ENCODE data around the gene PATZ1. TPM values are rescaled to one million over a fixed set of nuclear protein-coding genes. Genes with fewer than 3 reads are reported as not detected.

Gene PATZ1
- total RNA-seq, 1 donor from 2014 or later: 105 TPM

- no peak for TF ChIP-seq CTCF (conservative IDR thresholded peaks at IDR 0.05)
- Mint-ChIP-seq H3K36me3 (ENCODE audit: low read depth) (no peaks in the 10 kb centered on the region), H3K27me3 (ENCODE audit: low read depth) (peaks cover 9% of the 10 kb centered on the region), H3K4me1 (no peaks in the 10 kb centered on the region), H3K27ac (ENCODE audit: unreplicated experiment) (no peak overlapping the region), H3K9me3 (no peaks in the 10 kb centered on the region), H3K4me3 (no peak overlapping the region)
- DNase-seq (ENCODE audit: low read depth, low spot score): no peak
Measured at GRCh38 chr22:31305194-31305593, 41.0 kb downstream of the PATZ1 start.

- DNase-seq (ENCODE audit: low read depth, low spot score): no peak
- no peaks in the 10 kb centered on the region for H3K4me1 Mint-ChIP-seq
- H3K27me3 Mint-ChIP-seq (ENCODE audit: low read depth): peaks cover 9% of the 10 kb centered on the region
- H3K9me3 Mint-ChIP-seq: no peaks in the 10 kb centered on the region
- no peak overlapping the region for H3K27ac Mint-ChIP-seq (ENCODE audit: unreplicated experiment)
- H3K4me3 Mint-ChIP-seq: no peak overlapping the region
- TF ChIP-seq CTCF (conservative IDR thresholded peaks at IDR 0.05): no peak
- no peaks in the 10 kb centered on the region for H3K36me3 Mint-ChIP-seq (ENCODE audit: low read depth)
Measured at GRCh38 chr22:31302537-31302936, 43.6 kb downstream of the PATZ1 start.

GRCh38 chr22:31302006-31302405 is 44.1 kb downstream of the PATZ1 start:
- peaks cover 9% of the 10 kb centered on the region for H3K27me3 Mint-ChIP-seq (ENCODE audit: low read depth)
- TF ChIP-seq CTCF (conservative IDR thresholded peaks at IDR 0.05): no peak
- H3K4me1 Mint-ChIP-seq: no peaks in the 10 kb centered on the region
- no peak for DNase-seq (ENCODE audit: low read depth, low spot score)
- H3K36me3 Mint-ChIP-seq (ENCODE audit: low read depth): no peaks in the 10 kb centered on the region
- no peak overlapping the region for H3K27ac Mint-ChIP-seq (ENCODE audit: unreplicated experiment)
- no peak overlapping the region for H3K4me3 Mint-ChIP-seq
- no peaks in the 10 kb centered on the region for H3K9me3 Mint-ChIP-seq

- no peaks in the 10 kb centered on the region for H3K9me3 Mint-ChIP-seq
- no peak for DNase-seq (ENCODE audit: low read depth, low spot score)
- H3K4me3 Mint-ChIP-seq: no peak overlapping the region
- no peaks in the 10 kb centered on the region for H3K36me3 Mint-ChIP-seq (ENCODE audit: low read depth)
- H3K4me1 Mint-ChIP-seq: no peaks in the 10 kb centered on the region
- no peak overlapping the region for H3K27ac Mint-ChIP-seq (ENCODE audit: unreplicated experiment)
- peaks cover 5% of the 10 kb centered on the region for H3K27me3 Mint-ChIP-seq (ENCODE audit: low read depth)
- TF ChIP-seq CTCF (conservative IDR thresholded peaks at IDR 0.05): no peak
Measured at GRCh38 chr22:31300896-31301295, 45.2 kb downstream of the PATZ1 start.

GRCh38 chr22:31295831-31296657 is 50.1 kb downstream of the PATZ1 start:
- no peak for DNase-seq (ENCODE audit: low read depth, low spot score)
- Mint-ChIP-seq H3K9me3 (no peaks in the 10 kb centered on the region), H3K36me3 (ENCODE audit: low read depth) (no peaks in the 10 kb centered on the region), H3K4me3 (no peak overlapping the region), H3K27ac (ENCODE audit: unreplicated experiment) (no peak overlapping the region), H3K4me1 (peaks cover 12% of the 10 kb centered on the region), H3K27me3 (ENCODE audit: low read depth) (peaks cover 15% of the 10 kb centered on the region)
- no peak for TF ChIP-seq CTCF (conservative IDR thresholded peaks at IDR 0.05)
